Neural progenitor cell (in vitro differentiated cells): ENCODE data around the gene MYO1D. TPM values are rescaled to one million over a fixed set of nuclear protein-coding genes. Genes with fewer than 3 reads are reported as not detected.

Source experiments
- DNase-seq: peaks from one replicate; pipeline ENCODE4 v3.0.0-alpha.2; 2016; ENCODE audit warnings: low spot score
- H2AFZ ChIP-seq: fragments of 200-600 bp; sonication (generic); replicated peaks from 2 replicates; pipeline ENCODE4 v1.6.1; 2016; ENCODE audit warnings: antibody characterized with exemption
- H3F3A ChIP-seq: fragments of 200-600 bp; sonication (generic); 2 replicates; pipeline ENCODE4 v1.6.1; 2016; ENCODE audit warnings: antibody characterized with exemption, low read depth
- H3K27ac ChIP-seq: fragments of 200-600 bp; sonication (generic); 2 replicates; pipeline ENCODE4 v1.5.1; 2016; ENCODE audit warnings: mild to moderate bottlenecking
- H3K27me3 ChIP-seq: fragments of 200-600 bp; sonication (generic); 2 replicates; pipeline ENCODE4 v1.6.1; 2016; ENCODE audit warnings: mild to moderate bottlenecking, moderate library complexity
- H3K36me3 ChIP-seq: fragments of 200-600 bp; sonication (generic); 2 replicates; pipeline ENCODE4 v1.5.1; 2016
- H3K4me1 ChIP-seq: fragments of 200-600 bp; sonication (generic); 2 replicates; pipeline ENCODE4 v1.6.1; 2016; ENCODE audit warnings: mixed run types
- H3K4me2 ChIP-seq: fragments of 200-600 bp; sonication (generic); 2 replicates; pipeline ENCODE4 v1.6.1; 2016
- H3K4me3 ChIP-seq: fragments of 200-600 bp; sonication (generic); 2 replicates; pipeline ENCODE4 v1.5.1; 2016
- H3K79me2 ChIP-seq: fragments of 200-600 bp; sonication (generic); 2 replicates; pipeline ENCODE4 v1.6.1; 2016; ENCODE audit warnings: low read depth
- H3K9ac ChIP-seq: fragments of 200-600 bp; sonication (generic); 2 replicates; pipeline ENCODE4 v1.6.1; 2016
- H3K9me3 ChIP-seq: fragments of 200-600 bp; sonication (generic); 2 replicates; pipeline ENCODE4 v1.5.1; 2016; ENCODE audit warnings: low read depth
- H4K20me1 ChIP-seq: fragments of 200-600 bp; sonication (generic); 2 replicates; pipeline ENCODE4 v1.6.1; 2016; ENCODE audit warnings: low read depth
- H3K27ac Mint-ChIP-seq: 3 replicates; pipeline ENCODE4 v1.8.0; 2021; ENCODE audit warnings: mixed read lengths
- H3K27me3 Mint-ChIP-seq: 2 replicates; pipeline ENCODE4 v1.8.0; 2022; ENCODE audit warnings: low read depth, mild to moderate bottlenecking, inconsistent platforms, moderate library complexity, mixed read lengths; ENCODE audit not compliant: insufficient read depth
- H3K36me3 Mint-ChIP-seq: 3 replicates; pipeline ENCODE4 v1.8.0; 2021; ENCODE audit warnings: mixed read lengths
- H3K4me1 Mint-ChIP-seq: 3 replicates; pipeline ENCODE4 v1.8.0; 2021; ENCODE audit warnings: mixed read lengths
- H3K4me3 Mint-ChIP-seq: 3 replicates; pipeline ENCODE4 v1.8.0; 2021; ENCODE audit warnings: mild to moderate bottlenecking, moderate library complexity, mixed read lengths
- H3K9me3 Mint-ChIP-seq: 3 replicates; pipeline ENCODE4 v1.8.0; 2020; ENCODE audit warnings: mixed read lengths
- EZH2 ChIP-seq: fragments of 200-600 bp; sonication (generic); IDR thresholded peaks from 2 replicates; pipeline ENCODE4 v1.6.1; 2017; ENCODE audit warnings: antibody characterized with exemption, mild to moderate bottlenecking, moderate library complexity
- EZH2phosphoT487 ChIP-seq: fragments of 200-600 bp; sonication (generic); IDR thresholded peaks from 2 replicates; pipeline ENCODE4 v1.6.1; 2017; ENCODE audit warnings: antibody characterized with exemption
- total RNA-seq: library from RNA; depleted of rRNA; stranded (reverse); fragments of >200 nt; gene quantifications from 2 replicates; pipeline ENCODE4 v1.2.3, GENCODE V29; 2015; ENCODE audit warnings: low replicate concordance
- TF ChIP-seq, protein P1 (sequence below): fragments of 200-600 bp; sonication (generic); IDR thresholded peaks from 2 replicates; pipeline ENCODE4 v1.5.1; 2017; ENCODE audit warnings: antibody characterized with exemption, mild to moderate bottlenecking

Gene MYO1D
- total RNA-seq, 1 donor from 2014 or later, result 6.2 TPM

DNA sequence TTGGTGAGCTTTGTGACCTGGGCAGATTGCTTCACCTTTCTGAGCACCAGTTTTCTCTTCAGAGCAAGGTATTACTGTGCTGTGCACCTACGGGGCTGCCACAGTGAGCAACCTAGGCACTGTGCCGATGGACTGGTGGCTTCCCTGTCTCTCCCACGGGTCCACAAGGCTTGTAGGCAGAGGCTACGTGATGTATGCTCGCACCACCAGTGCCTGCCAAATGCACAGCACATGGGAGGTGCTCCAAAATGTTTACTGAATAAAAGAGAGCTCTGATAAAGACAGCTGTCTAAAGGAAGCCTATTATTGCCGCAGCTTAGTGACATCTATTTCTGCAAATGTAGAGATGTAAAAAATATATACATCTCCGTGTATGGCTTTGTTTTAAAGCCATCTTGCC, 251.0 kb downstream of the MYO1D start:
- Histone ChIP-seq H3K27ac (no peak overlapping the region), H3K4me2 (no peak overlapping the region)

DNA sequence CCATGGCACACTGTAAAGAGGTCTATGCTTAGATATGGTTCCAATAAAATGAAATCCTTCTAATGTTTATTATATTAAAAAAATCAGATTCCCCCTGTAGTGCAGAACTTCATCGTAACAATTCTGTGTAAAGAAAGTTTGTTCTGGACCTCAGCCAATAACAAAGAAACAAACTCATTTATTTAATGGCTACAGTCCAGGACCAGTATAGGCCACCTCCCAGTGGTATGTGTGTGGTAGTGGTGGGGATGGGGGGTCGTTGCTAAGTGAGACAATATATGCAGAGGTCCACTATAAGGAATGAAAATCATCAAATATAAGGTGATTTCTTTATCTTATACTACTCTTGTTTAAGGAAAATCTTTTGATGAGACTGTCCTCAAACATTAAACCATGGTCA, 253.7 kb downstream of the MYO1D start:
- Histone ChIP-seq H3K9me3 (no peaks in the 10 kb centered on the region), H3K27me3 (no peaks in the 10 kb centered on the region), H3K79me2 (no peaks in the 10 kb centered on the region), H3K4me3 (no peak overlapping the region), H3K4me2 (no peak overlapping the region), H4K20me1 (no peaks in the 10 kb centered on the region), H3K27ac (no peak overlapping the region), H3K4me1 (peaks cover 36% of the 10 kb centered on the region), H3K9ac (no peak overlapping the region), H3F3A (peaks cover 36% of the 10 kb centered on the region), H3K36me3 (no peaks in the 10 kb centered on the region), H2AFZ (no peak overlapping the region)
- no peak for DNase-seq
- Mint-ChIP-seq H3K27ac (no peak overlapping the region), H3K9me3 (no peaks in the 10 kb centered on the region), H3K4me1 (peaks cover 28% of the 10 kb centered on the region), H3K36me3 (no peaks in the 10 kb centered on the region), H3K27me3 (peaks cover 2% of the 10 kb centered on the region), H3K4me3 (no peak overlapping the region)
- TF ChIP-seq EZH2phosphoT487 (no peak), EZH2 (no peak)
- TF ChIP-seq, protein P1, sequence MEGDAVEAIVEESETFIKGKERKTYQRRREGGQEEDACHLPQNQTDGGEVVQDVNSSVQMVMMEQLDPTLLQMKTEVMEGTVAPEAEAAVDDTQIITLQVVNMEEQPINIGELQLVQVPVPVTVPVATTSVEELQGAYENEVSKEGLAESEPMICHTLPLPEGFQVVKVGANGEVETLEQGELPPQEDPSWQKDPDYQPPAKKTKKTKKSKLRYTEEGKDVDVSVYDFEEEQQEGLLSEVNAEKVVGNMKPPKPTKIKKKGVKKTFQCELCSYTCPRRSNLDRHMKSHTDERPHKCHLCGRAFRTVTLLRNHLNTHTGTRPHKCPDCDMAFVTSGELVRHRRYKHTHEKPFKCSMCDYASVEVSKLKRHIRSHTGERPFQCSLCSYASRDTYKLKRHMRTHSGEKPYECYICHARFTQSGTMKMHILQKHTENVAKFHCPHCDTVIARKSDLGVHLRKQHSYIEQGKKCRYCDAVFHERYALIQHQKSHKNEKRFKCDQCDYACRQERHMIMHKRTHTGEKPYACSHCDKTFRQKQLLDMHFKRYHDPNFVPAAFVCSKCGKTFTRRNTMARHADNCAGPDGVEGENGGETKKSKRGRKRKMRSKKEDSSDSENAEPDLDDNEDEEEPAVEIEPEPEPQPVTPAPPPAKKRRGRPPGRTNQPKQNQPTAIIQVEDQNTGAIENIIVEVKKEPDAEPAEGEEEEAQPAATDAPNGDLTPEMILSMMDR, result no peak

More for the DNA sequence above, 251.0 kb downstream of the MYO1D start:
- no peaks in the 10 kb centered on the region for H3K36me3 ChIP-seq
- H3K4me1 ChIP-seq, result peaks cover 26% of the 10 kb centered on the region
- no peaks in the 10 kb centered on the region for H4K20me1 ChIP-seq
- no peaks in the 10 kb centered on the region for H3K9me3 ChIP-seq
- Mint-ChIP-seq H3K27ac (no peak overlapping the region), H3K4me3 (no peak overlapping the region), H3K27me3 (no peaks in the 10 kb centered on the region), H3K36me3 (no peaks in the 10 kb centered on the region), H3K9me3 (no peaks in the 10 kb centered on the region), H3K4me1 (peaks cover 21% of the 10 kb centered on the region)
- DNase-seq, result no peak
- TF ChIP-seq, protein P1, result no peak
- TF ChIP-seq EZH2phosphoT487 (no peak), EZH2 (no peak)
- H3K79me2 ChIP-seq, result no peaks in the 10 kb centered on the region
- H2AFZ ChIP-seq, result no peak overlapping the region
- H3K4me3 ChIP-seq, result no peak overlapping the region
- no peak overlapping the region for H3K9ac ChIP-seq
- peaks cover 25% of the 10 kb centered on the region for H3F3A ChIP-seq
- H3K27me3 ChIP-seq, result no peaks in the 10 kb centered on the region

DNA sequence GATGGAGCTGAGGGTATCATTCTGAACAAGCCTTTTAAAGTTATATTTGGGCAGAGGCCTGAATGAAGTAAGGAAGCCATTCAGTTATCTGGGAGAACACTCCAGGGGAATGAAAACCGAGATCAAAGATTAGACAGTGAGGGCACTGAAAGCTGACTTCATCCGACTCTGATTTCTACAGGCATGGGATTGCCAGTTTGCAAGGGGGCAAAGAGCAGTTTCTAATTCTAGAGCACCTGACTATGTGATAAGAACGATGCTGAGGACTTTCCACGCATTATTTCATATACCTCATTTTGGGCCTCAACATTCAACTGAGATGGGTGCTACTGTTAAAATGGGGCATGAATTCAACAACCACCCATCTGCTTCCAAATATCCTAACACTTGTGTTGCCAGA, 254.4 kb downstream of the MYO1D start:
- Histone ChIP-seq H3K9me3 (no peaks in the 10 kb centered on the region), H4K20me1 (no peaks in the 10 kb centered on the region), H3F3A (peaks cover 34% of the 10 kb centered on the region), H3K36me3 (no peaks in the 10 kb centered on the region), H3K4me3 (no peak overlapping the region), H3K4me2 (no peak overlapping the region), H3K79me2 (no peaks in the 10 kb centered on the region), H3K4me1 (peaks cover 33% of the 10 kb centered on the region), H2AFZ (no peak overlapping the region), H3K27me3 (no peaks in the 10 kb centered on the region), H3K27ac (no peak overlapping the region), H3K9ac (no peak overlapping the region)
- H3K4me3 Mint-ChIP-seq, result no peak overlapping the region
- no peaks in the 10 kb centered on the region for H3K9me3 Mint-ChIP-seq
- TF ChIP-seq, protein P1, result no peak
- no peak for TF ChIP-seq EZH2phosphoT487
- TF ChIP-seq EZH2, result no peak
- no peaks in the 10 kb centered on the region for H3K36me3 Mint-ChIP-seq
- H3K4me1 Mint-ChIP-seq, result peaks cover 29% of the 10 kb centered on the region
- no peak overlapping the region for H3K27ac Mint-ChIP-seq
- DNase-seq, result no peak
- peaks cover 2% of the 10 kb centered on the region for H3K27me3 Mint-ChIP-seq
